ENCODE measurements around the gene SULT1C4.

The SULT1C4 gene

DNA sequence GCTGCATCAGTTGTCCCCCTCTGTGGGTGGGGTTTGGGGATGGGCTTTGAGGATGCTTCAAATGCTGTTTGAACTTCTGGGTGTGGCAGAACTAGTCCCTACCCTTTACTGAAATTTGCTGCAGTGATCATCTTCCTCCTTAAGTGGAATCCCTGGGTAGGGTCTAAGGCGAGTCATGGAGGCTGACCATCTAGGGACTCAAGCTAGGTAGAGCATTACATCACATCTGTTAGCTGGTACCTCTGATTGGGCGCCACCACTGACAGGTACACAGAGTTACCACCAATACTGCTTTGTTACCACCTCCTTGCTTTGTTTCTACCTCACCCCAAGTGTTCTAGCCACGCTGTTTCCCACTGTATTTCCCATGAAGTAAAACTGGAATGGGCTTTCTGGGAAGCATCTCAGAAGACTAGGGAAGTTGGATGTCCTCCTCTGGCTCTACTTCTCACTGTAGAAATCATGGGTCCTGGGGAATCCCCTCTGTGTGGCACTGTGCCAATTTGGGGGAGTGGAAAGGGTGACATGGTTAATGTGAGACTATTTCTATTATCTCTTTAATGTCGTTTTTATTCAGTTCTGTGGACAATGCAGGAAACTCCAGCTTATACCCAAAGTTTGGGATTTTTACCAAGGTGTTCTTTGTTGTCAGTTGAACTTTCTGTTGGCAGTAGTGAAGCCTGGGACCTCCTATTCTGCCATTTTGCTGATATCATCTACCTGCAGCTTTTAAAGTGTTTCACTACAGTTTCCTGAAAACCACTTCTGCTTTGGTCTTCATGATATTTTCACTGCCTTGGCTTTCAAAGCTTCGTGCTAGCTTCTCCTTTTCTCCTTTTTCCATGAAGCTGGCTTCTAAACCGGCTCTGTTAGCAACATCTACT lies 14.5 kb upstream of the SULT1C4 start:
- no peak overlapping the region for H3K4me3 ChIP-seq (ENCODE audit: low read depth, low read length)
- DNase-seq (ENCODE audit: low read depth): no peak
- TF ChIP-seq, protein P1, sequence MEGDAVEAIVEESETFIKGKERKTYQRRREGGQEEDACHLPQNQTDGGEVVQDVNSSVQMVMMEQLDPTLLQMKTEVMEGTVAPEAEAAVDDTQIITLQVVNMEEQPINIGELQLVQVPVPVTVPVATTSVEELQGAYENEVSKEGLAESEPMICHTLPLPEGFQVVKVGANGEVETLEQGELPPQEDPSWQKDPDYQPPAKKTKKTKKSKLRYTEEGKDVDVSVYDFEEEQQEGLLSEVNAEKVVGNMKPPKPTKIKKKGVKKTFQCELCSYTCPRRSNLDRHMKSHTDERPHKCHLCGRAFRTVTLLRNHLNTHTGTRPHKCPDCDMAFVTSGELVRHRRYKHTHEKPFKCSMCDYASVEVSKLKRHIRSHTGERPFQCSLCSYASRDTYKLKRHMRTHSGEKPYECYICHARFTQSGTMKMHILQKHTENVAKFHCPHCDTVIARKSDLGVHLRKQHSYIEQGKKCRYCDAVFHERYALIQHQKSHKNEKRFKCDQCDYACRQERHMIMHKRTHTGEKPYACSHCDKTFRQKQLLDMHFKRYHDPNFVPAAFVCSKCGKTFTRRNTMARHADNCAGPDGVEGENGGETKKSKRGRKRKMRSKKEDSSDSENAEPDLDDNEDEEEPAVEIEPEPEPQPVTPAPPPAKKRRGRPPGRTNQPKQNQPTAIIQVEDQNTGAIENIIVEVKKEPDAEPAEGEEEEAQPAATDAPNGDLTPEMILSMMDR (IDR thresholded peaks at IDR 0.05; ENCODE audit: control insufficient read depth, extremely low read depth, insufficient read depth): no peak

DNA sequence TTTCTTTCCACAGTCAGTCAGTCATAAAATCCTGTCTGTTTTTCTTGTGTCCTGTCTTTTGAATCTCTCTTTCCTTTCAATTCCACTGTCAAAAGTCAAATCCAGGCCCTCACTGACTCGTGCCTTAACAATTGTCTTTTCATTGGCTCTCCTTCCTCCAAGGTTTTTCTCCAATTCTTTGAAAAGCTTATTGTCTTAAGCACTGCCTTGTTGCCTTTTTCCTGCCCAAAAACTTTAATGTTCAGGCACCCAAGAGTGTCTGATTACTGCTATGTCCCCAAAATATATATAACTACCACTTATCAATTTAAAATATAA lies 13.9 kb upstream of the SULT1C4 start:
- TF ChIP-seq, protein P1 (IDR thresholded peaks at IDR 0.05; ENCODE audit: control insufficient read depth, extremely low read depth, insufficient read depth): no peak
- H3K4me3 ChIP-seq (ENCODE audit: low read depth, low read length): no peak overlapping the region
- no peak for DNase-seq (ENCODE audit: low read depth)

DNA sequence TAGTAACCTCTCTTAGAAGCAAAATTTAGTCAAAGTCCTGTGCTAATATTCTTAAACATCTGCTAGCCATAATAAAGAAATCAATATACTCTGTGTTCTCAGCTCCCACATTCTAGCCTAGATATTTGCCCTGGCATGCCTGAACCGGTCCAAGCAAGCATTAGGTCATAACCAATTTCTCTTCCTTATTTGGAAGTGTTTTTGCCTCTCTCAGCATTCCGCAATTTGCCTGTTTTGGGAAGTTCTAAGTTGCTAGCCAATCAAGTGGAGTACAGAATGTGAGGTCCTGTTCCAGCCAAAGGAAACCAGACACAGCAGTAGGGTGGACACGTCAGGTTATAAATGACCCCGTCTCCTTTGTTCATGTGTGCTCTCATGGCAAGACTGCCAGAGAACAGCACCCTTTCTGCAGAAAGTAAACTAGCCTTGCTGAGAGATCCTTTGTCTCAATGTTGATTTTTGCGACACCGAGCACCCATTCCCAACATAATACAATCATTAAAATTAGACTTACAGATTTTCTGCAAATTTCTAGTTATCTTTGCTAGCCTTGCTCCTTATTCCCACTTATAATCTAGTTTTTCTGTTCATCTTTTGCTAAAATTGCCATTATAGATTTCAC lies 13.0 kb upstream of the SULT1C4 start:
- TF ChIP-seq, protein P1 (IDR thresholded peaks at IDR 0.05; ENCODE audit: control insufficient read depth, extremely low read depth, insufficient read depth): no peak
- no peak overlapping the region for H3K4me3 ChIP-seq (ENCODE audit: low read depth, low read length)
- DNase-seq (ENCODE audit: low read depth): no peak

DNA sequence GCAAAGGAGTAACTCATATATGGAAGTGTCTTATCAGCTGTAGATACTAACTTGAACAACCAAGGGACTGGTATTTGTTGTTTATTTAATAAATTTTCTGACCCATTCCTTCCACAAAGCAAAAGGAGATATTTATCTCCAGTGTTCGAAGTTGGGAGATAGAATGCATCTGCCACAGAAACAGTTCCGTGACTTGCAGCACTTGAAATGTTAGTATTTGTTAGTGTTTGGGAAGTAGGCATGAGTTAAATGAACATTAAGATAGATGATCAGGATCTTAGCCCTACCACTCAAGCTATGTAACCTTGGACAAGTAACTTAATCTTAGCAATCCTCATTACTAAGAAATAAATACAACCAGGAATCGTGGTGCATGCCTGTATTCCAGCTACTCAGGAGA lies 12.1 kb upstream of the SULT1C4 start:
- H3K4me3 ChIP-seq (ENCODE audit: low read depth, low read length): no peak overlapping the region
- DNase-seq (ENCODE audit: low read depth): no peak
- TF ChIP-seq, protein P1 (IDR thresholded peaks at IDR 0.05; ENCODE audit: control insufficient read depth, extremely low read depth, insufficient read depth): no peak

DNA sequence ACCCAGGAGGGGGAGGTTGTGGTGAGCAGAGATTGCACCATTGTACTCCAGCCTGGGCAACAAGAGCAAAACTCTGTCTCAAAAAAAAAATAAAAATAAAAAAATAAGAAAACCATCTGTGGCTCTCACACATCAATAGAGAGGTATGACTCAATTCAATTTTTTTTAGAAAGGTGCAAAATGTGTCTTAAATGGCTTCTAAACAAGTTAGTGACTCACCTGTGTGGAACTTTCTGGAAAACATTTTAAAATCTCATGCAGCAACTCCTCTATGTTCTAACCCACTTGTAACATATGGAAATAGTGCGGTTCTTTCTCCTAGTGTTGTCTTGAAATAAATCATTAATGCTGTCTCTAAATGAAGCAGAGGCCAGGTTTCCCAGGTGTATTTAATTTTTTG lies 10.7 kb upstream of the SULT1C4 start:
- H3K4me3 ChIP-seq (ENCODE audit: low read depth, low read length): no peak overlapping the region
- DNase-seq (ENCODE audit: low read depth): no peak
- TF ChIP-seq, protein P1 (IDR thresholded peaks at IDR 0.05; ENCODE audit: control insufficient read depth, extremely low read depth, insufficient read depth): no peak

DNA sequence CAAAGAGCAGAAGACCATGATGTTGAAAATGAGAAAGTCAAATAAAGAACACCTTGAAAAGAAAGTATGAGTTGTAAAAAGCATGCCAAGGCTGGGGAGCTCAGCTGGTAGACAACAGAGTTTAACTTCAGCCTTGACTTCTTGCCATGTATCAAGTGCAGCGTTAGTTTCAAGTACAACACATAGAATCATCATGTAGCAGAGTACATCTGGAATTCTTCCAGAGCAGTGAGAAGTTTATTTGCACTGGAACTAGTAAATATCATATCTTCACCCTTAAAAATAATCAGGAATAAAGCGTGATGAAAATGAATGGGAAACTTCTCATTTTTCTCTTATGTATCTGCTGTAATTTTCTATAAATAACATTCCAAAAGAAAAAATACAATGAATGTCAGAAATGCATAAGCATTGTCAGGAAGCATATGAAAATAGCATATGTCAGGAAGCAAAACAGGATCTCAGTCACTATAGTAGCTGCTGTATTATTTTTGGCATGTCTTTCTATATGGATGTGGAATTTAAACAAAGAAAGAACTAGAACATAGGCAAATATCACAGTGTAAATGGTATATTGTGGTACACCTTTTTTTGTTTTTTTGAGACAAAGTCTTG lies 10.1 kb upstream of the SULT1C4 start:
- peak; percentile 67 for DNase-seq (ENCODE audit: low read depth)
- TF ChIP-seq, protein P1 (IDR thresholded peaks at IDR 0.05; ENCODE audit: control insufficient read depth, extremely low read depth, insufficient read depth): no peak

More for the DNA sequence above, 10.1 kb upstream of the SULT1C4 start:
- no peak overlapping the region for H3K4me3 ChIP-seq (ENCODE audit: low read depth, low read length)
